NCI-H2227 (cell line): Measurements from ENCODE around the gene ACTN4.

Experiments
- DNase-seq: peaks from one replicate; lab custom pipeline; 2025; ENCODE audit not compliant: unreplicated experiment; lab: John Stamatoyannopoulos, UW

ACTN4 gene

DNA sequence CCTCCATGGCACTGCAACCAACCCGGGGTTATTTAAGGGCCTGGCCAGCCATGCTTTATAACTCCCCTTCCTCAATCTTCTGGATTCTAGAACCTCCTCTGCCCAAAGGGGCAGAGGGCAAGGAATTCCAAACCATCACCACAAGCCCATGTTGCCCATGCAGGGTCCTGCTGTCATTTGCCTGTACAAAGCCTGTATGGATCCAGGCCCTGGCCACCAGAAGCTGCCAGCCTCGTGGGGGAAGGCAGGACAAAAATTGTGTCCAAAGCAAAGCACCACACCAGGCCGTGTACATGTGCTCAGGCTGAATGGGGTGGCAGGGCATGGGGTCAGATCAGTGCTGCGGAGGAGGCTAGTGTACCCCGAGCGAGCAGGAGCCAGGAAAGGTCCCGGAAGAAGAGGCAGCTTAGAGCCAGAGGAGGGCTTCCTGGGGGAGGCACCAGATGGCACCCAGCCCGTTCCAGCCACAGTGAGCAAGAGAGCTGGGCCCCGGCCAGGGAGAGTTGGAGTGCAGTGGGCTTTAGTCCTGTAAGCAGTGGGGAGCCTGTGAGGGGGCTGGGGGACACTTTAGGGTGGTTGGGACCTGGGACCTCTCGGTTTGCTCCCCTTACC, 61.1 kb downstream of the ACTN4 start:
- DNase-seq = no peak

DNA sequence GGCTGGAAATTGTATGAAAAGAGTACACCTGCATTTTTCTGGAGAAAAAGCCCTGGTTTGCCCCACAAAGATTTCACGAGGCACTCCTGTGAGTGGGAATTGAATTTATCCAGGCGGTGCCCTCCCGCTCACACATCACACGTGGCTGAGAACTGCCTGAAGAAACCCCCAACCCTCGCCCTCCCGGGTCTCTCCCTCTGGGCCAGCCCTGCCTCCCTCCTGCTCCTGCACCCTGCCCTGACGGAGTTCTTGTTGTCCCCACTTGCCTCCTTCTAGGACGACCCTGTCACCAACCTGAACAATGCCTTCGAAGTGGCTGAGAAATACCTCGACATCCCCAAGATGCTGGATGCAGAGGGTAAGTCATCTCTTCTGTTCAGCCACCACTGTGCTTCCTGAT, 61.7 kb downstream of the ACTN4 start:
- no peak for DNase-seq

DNA sequence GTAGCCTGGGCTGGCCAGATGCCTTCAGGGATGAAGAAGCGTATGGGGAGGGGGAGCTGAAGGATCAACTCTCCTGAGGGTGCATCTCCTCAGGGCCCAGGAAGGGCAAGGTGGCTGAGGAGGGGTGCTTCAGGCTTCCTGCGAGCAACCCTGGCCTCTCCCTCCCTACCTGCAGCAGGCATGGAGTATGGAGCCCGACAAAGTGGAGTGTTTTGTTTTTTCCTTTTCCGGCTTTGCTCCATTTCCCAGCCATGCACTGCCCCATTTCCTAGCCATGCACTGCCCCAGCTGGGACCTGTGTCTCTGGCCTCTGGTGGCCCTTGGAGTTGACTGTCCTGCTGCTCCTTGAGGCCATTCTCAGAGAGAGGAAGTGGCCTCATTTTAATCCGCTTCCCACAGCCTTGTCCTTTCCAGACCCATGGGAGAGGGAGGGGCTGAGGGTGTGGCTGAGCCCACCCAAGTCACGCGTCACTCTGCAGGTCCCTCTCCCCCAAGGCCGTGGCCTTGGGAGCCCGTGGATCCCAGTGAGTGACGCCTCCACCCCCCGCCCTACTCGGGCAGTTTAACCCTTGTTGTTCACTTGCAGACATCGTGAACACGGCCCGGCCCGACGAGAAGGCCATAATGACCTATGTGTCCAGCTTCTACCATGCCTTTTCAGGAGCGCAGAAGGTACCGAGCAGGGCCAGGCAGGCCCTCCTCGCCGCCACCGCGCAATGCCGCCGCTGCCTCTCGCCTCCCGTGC, 62.4 kb downstream of the ACTN4 start:
- no peak for DNase-seq

DNA sequence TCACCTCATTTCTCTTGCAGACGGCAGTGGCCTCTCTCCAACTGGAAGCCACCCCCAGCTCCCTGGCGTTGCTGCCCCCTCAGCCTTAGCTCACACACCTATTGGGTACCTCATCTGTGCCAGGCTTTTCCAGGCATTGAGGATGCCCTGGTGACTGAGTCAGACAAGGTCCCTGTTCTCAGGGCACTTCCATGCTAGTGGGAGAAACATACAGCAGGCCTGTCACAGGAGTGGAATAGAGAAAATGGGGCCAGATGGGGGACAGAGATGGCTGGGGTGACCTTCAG, 62.9 kb downstream of the ACTN4 start:
- DNase-seq = no peak

DNA sequence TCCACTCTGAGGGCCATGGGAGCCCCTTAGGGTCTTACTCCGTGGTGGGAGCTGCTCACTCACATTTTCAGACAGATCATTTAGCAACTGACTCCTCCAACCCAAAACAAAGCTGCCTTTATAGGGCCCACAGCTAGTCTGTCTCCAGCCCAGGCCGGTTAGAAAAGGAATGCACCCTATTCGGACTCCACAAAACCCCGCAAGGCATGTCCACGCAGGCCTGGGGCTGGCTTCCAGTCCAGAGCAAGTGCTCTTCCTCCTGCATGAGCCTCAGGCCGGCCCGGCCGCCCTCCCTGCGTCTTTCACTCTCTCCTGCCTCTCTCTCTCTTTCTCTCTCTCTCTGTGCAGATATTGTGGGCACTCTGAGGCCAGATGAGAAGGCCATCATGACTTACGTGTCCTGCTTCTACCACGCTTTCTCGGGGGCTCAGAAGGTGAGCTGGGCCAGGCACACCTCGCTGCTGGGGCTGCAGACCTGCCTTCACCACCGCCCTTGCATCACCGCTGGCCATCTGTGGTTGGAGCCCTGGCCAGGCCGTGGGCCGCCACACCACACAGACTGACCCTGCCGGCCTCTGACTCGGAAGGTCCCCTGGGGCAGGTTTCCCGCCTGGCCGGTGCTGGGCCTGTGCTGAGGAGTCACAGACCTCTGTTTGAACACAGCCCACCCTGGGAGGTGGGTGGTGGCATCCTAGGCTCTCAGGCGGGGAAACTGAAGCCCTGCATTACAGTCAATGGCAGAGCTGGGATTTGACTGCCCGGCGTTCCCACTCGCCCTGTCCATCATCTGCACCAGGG, 63.7 kb downstream of the ACTN4 start:
- DNase-seq = no peak

DNA sequence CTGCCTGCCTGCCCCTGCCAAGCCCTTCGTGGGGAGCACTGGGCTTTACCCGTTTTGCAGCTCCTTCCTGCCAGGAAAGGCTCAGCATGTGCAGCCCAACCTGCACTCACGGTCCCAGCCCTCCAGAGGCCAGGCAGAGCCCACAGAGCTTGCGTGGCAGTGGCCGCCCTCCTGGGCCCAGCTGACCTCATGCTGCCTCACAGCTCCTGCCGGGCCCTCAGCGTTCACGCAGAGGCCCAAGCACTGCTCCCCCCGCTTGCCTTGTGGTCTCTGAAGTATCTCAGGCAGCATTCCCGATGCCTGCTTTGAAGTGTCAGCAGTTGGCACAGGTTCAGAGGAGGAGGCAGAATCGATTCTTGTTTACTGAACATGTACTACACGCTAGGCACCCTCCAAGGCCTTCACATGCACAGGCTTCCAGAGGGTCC, 64.3 kb downstream of the ACTN4 start:
- DNase-seq = no peak

DNA sequence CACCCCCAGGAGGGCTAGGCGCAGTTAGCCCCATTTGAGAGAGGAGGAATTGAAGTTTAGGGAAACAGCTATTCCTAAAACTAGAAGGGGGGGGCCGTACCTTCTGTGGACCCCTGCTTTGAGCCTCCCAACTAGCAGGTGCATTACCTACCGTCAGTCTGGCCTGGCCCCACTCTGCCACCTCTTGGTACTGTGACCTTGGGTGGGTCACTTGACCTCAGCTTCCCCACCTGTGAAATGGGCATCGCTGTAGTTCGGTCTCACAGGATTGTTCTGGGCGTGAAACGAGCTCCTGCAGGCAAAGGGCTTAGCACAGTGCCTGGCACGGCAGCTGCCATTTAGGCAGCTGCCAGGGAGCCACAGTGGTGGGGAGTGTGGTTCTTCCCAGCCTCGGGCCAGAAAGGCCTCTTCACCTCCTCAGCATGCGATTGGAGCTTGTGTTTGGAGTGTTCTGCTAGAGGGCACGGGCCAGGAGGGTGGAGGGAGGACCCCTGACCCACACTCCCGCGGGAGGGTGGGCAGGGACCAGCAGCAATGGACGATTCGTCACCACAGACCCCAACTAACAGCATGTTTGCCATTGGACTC, 64.8 kb downstream of the ACTN4 start:
- no peak for DNase-seq

DNA sequence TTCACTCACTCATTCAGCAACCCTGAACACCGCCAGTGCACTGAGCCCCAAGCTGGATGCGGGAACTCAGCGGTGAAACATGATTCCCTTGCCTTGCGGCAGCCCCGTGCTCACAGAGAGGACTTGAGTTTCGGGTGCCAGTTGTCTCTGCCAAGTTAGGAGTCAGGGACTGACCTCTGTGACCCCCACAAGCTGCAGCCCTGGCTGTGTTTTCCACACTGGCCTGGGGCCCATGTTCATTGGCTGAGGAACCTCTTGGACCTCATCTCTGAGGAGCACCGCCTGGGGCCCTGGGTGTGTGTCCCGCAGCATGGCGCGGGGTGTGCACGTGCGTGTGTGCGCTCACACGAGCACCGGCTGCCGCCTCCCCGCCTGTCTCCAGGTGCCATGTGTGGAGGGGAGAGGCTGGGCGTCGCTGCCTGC, 65.8 kb downstream of the ACTN4 start:
- DNase-seq = no peak

DNA sequence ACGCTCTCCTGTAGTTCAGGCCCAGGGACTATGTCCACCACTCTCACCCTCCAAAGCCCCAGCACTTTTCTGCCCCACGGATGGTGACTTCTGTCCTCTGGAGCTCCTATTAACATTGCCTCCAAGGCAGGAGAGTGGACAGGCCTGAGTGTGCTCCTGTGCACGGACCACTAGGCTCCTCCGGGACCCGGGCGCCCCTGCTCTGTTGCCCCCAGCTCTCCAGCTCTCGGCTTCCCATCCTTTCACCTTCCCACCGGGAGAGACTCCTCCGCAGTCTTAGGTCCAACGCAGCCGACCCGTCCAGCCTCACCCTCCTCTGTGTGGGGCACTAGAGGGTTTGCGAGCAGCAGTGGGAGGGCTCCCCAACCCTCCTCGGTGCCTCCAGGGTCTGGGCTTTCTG, 66.4 kb downstream of the ACTN4 start:
- no peak for DNase-seq

DNA sequence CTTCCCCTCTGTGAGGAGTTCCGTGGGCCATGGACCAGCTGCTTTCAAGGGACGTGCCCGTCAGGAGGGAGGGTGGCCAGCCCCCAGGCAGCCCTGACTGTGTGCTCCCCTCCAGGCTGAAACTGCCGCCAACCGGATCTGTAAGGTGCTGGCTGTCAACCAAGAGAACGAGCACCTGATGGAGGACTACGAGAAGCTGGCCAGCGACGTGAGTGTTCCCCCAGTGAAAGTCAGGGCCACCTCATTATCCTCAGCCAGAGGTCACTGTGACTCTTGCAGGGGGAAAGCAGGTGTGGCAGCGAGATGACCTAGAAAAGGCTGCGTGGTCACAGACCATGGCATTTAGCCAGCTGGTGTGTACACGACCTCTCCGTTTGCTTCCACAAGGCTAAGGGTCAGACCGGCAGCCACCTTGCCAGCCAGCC, 66.9 kb downstream of the ACTN4 start:
- DNase-seq = no peak

DNA sequence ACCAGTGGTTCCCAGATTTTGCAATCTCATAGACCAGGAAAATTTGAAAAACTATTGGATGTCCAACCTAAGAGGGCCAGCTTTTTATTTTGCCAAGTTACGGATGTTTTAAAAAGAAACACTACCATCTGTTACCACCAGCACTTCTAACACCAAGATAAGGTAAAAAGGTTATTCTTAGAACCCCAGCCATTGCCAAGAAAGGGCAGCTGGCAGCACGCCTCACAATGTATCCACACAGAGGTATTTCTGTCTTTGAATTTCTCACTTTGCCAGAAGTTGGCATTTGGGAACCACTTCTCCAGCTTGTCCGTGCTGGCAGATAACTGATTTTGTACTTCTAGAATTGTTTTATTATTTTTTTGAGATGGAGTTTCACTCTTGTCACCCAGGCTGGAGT, 68.1 kb downstream of the ACTN4 start:
- no peak for DNase-seq

DNA sequence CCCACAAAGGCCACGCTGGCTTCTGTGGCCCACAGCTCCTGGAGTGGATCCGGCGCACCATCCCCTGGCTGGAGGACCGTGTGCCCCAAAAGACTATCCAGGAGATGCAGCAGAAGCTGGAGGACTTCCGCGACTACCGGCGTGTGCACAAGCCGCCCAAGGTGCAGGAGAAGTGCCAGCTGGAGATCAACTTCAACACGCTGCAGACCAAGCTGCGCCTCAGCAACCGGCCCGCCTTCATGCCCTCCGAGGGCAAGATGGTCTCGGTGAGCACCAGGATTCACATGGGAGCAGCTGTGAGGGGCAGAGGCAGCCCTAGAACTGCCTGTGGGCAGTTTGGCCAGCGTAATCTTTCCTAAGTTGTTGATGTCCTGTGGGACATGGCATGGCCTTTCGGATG, 69.6 kb downstream of the ACTN4 start:
- no peak for DNase-seq

DNA sequence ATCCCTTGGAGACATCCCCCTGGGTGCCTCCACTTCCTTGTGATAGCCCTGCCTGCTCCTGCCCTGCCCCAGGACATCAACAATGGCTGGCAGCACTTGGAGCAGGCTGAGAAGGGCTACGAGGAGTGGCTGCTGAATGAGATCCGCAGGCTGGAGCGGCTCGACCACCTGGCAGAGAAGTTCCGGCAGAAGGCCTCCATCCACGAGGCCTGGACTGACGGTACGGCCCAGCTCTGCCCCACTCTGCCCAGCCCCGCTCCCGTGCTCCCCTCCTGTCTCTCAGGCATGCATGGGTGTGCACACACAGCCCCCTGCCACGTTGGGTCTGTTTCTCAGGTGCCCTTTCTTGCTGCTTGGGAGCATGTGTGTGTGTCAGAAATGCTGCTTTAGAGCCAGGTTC, 70.4 kb downstream of the ACTN4 start:
- no peak for DNase-seq

DNA sequence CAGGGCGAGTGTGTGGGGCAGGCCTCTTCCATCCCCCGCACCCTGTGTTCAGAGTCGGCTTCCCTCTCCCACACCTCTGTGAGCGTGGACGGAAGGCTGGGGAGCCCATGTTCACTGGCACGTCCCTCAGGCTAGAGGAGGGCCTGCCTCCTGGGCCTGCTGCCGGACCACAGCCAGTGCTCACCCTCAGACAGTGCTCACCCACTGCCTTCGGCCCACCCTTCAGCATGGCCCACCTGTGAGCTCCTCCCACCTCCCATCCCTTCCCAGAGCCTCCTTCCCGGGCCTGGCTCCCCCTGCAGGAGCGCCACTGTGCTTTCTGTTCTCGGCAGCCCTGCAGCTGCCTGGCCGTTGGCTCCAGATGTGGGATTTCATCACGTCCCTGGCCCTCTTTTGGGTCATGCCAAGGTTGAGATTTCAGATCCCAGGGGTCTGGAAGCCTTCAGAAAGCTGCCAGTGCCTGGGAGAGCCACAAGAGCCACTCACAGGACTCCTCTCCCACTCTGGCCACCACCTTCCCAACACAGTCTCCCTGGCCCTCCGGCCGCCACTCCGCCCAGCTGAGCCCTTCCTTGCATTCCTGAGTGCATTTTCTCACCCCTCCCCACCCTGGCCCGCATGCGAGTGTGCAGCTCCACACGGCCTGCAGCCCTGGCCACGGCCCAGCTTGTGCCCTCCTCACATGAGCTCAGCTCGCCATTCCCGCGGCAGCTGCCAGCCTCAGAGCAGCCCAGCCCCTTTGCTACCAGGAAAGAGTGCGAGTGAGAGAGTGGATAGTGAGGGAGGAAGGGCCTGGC, 71.5 kb downstream of the ACTN4 start:
- DNase-seq = peak; percentile 62

DNA sequence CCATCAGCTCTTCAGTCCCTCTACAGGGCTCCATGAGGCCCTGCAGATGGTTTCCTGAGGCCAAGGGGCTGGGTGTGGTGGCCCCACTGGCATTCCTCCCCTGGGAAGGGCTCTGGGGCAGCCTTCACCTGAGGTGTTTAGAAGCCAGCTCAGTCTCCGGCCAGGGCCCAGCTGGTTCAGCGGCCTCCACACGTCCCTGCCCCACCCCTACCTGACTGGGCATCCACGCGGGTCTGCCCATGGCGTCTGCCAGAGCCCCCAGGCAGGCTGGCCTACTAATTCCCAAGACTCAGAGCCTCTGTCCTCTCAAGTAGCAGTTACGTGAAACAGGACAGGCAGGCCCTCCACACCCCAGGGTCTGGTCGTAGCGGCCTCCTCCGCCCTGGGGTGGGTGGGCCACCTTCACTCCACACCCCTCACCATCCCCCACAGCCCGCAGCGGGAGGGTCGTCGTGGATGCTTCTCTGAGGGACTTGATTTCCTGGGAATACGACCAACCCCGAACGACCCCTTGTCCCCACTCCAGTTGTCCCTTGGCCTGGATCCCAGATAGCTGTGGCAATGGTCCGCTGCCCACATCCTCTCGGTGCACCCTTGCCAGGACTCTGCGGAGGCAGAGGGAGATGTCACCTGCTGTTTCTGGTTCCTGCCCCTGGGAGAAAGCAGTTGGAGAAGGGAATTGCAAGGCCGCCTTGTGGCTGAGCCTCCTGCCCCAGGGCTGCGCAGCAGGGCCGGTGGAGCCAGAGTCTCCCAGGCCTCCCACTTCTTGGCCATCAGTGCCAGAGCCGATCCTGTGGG, 72.5 kb downstream of the ACTN4 start:
- no peak for DNase-seq

DNA sequence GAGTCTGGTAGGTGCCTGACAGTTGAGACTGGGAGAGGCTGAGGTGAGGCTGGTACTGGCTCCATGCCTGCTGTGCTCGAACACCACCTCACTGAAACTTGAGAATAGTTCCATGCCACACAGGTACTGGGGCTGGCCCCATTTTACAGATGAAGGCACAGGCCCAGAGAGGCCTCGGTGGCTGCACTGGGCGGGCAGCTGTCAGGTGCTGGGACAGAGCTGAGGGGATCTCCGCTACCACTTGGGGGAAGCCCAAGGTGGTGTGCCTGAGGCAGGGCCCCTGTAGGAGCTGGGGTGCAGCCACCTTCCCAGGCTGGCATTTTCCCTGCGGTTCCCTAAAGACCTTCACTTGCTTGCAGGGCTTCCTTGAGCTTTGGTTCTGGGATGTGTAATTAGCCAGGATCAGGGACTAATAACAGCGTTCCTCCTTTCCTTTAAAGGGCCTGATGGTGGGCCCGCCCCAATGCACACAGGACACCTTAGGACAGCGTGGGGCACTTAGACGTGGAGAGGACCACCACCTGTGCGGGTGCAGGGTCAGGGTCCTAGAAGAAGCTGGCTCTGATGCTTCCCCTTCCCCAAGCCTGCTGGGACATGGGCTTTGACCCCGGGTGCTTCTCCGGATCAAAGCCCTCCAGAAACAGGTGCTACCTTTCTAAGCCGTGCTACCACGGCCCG, 73.2 kb downstream of the ACTN4 start:
- no peak for DNase-seq

DNA sequence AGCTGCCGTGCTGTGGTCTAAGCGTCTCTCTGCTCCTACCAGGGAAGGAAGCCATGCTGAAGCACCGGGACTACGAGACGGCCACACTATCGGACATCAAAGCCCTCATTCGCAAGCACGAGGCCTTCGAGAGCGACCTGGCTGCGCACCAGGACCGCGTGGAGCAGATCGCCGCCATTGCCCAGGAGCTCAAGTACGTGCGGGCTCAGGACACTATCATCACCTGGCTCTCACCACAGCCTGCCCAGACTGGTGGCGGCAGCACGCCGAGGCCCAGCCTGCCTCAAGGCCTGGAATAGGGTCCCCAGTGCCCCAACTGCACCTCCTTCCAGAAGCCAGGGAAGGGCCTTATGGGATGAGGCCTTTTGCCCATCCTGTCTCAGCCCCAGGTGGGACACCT, 74.0 kb downstream of the ACTN4 start:
- no peak for DNase-seq

DNA sequence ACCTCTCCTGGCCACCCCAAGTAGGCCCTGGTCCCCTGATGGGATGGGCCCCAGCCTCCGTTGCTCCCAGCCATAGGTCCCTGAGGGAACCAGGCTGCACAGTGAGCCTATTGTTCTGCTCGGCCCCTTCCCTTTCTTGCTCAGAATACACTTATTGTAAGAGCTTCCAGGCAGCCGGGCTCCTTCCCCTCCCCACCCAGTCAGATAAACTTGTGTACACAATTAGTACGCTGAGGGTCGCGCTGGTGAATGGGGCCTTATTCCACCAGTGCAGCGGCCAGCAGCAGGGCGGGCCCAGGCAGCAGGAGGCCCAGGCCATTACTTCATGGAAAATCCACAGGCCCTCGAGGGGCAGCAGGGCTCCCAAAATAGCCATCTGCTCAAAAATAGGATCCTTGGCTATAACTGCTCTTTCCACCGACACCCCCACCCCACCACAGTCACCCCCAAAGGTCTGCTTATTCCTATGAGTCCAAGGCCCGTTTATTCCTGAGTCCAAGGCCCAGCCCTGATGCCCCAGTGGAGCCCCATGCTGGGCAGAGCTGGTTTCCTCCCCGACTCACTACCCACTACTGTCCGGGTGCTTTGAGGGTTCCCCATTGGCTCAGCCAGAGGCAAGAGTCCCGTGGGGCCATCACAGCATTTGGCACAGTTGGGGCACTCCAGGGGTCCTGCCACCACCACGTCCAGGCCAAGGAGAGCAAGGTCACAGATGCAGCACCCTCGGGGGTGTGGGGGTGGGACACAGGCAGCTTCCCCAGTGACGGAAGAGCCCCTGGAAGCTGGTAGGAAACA, 74.7 kb downstream of the ACTN4 start:
- peak; percentile 85 for DNase-seq
